ENCODE measurements around the gene PASK.

PASK gene

DNA sequence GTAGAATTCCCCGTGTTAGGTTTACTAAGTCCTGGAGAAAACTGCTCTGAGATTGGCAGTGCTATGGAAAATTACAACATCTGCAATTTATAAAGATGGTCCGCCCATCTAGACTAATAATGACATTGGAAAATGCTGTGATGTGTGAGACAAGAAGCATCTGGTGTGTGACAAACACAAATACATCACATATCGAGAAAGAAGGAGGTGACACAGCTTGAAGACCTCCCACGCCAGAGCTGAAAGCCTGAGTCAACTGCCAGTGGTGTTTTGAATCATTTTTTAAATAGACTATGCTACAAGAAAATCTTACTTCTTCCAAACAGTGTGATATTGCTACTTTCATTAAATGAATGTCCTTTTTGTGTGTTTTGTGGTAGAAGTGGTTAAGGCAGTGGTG is 30.6 kb upstream of the PASK start:
- no peak for DNase-seq

DNA sequence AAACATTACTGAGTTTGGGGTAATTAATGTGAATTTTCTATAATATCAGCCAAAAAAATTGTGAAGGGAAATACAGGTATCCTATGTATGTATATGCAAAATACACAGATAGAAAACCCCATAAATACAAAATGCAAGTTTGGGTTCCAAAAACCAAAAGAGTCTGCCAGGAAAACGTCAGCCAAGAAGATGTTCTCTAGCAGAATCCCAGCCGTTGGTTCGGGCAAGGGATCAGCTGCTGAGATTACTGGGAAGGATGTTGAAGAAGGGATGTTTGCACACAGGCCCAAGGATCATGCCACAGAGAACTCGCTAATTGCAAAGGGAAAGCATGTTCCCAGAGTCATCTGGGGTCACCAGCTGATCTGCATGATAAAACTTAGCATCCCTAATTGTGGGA is 29.7 kb upstream of the PASK start:
- DNase-seq, result no peak

DNA sequence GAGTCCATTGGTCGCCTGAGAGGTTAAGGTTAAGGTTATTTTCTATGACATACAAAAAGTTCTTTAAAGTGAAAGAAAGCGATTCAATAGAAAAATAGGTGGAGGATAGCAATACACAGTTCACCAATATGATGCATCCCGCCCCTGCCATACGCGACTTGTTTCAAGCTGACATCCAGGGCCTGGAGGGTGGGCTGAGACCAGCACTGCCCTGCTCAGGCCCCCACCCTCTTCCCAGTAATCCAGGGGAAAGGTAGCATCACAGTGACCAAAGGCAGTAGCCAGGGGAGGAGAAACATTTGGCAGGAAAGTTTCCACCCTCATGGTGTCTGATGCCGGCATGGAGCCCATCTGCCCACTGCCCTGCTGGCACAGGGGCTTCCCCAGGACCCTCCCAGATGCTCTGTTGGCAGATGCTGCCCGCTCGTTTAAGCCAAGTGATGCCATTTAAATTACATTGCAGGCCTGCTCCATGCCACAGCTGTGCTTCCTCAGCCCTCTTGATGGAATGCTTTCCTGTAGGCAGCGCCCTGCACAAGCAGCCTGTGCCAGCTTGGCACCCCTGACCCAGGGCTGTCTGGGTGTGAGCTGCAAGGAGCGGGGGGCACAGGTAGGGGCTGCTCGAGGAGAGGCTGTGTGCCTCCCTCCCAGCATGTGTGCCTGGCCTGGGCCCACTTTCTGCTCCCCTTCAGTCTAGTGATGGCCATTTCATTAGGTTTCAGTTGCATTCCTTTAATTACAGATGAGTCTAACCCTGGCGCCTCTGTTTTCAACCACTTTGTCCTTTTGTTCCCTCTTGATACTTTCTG is 28.5 kb upstream of the PASK start:
- no peak for DNase-seq

DNA sequence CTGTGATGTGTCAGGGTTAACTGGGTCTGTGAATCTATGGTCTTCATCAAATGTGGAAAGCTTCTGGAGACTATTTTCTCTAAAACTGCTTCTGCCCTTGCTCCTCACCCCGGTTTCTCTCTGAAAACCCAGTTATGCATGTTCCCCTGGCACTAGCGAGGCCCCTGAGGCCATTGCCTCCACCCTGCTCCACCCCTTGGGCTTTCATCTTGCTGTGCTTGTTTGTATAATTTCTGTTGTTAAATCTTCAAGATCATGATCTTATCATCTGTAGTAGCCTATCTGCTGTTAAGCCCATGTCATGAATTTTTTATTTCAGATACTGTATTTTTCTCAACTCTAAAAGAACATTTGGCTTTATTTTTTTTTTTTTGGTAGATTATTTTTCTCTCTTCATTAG is 24.3 kb upstream of the PASK start:
- DNase-seq, result no peak

DNA sequence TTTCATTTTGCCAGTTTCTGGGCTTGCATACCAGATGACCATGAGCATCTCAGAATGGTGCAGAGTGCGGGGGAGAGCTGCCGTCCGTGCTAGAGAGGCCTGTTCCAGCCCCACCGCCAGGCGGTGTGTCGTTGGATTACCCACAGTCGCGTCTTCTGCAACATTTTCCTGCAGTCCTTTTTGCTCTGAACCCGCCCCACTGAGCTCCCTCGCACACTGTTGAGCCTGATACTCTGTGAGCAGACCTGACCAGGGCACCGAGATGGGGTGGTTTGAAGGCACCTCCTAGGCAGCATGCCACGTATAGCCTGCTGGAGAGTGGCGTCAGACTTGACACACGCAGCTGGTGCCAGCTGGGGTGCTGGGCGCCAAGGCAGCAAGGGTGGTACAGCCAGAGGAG is 19.1 kb upstream of the PASK start:
- DNase-seq, result no peak

DNA sequence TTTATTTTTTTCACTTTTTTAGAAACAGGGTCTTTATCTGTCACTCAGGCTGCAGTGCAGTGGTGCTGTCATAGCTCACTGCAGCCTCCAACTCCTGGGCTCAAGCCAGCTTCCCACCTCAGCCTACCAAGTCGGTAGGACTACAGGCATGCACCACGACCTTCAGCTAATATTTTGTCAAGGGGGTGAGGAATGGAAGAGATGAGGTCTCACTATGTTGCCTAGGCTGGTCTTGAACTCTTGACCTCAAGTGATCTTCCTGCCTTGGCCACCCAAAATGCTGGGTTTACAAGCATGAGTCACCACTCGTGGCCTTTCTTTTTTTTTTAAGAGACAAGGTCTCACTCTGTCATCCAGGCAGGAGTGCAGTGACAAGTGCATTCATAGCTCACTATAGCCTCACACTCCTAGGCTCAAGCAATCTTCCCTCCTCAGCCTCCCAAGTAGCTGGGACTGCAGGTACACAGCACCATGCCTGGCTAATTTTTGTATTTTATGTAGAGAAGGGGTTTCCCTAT is 14.4 kb upstream of the PASK start:
- DNase-seq, result no peak

DNA sequence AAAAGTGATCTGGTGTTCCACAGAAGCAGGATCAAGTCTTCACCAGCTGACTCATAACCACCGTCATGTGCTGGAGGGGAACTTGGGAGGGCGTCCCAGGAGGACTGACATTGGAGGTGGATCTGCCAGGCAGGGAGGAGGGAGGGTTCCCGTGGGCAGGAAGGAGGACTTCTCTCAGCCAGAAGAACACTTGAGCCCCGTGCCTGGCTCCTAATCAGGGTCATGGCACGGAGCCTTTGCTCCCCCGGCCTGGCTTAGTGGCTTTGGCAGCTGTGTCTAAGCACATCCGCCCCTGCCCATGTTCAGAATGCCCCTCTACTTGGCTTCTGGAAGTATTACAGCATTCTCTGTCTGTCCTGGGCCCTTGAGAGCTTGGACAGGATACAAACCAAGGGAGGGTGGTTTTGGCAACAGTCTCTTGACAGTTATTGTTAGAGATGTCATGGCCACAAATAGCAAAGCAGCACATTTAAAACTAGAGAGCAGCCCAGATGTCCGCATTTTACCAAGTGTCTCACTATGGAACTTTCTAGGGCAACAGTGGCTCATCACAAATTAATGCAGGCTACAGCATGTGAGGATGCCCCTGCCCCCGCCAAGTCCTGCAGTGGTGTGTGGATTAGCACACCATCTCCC is 12.5 kb upstream of the PASK start:
- DNase-seq, result no peak

DNA sequence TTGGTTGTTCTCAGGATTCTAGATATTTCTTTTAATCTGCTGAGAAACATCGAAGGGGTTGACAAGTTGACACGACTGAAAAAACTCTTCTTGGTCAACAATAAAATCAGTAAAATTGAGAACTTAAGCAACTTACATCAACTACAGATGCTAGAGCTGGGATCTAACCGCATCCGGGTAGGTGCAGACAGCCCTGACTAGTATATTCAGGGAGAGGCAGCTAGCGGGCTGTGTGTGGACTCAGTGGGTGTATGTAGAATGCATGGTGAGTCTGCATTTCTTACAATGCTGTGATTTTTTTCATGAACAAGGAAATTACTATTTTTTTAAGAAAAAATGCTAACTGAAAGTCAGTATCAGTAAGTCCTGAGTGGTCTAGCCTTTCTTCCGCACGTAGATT is 11.0 kb upstream of the PASK start:
- no peak for DNase-seq

DNA sequence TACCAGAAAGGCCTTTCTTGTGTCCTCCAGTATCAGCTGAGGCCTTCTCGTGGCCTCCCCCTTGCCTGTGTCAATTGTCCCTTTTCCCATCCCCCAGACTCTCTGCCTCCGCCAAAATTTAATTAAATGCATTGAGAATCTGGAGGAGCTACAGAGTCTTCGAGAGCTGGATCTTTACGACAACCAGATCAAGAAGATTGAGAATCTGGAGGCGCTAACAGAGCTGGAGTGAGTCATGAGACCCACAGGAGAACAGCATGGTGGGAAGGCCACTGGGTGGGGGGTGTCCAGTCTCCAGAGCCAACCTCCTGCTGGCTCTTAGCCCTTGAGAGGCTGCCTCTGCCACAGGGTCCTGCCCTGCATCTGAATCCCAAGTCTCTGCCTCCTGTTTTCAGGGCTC is 9.8 kb upstream of the PASK start:
- no peak for DNase-seq

DNA sequence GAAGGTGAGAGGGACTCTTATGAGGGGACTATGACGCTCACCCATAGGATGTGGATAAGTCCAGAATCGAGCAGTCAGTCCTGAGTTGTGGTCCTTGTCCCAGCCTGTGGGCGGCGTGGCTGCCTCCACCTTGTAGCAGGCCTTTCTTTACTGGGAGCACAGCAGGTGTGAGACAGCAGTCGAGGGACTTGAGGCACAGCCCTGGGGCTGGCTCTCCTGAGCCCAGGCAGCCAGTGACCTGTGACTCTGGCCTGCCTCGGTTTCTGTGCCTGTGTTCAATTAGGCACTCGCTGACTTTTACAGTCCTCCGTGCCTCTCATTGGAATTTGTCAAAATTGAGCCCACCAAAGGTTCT is 9.3 kb upstream of the PASK start:
- no peak for DNase-seq

DNA sequence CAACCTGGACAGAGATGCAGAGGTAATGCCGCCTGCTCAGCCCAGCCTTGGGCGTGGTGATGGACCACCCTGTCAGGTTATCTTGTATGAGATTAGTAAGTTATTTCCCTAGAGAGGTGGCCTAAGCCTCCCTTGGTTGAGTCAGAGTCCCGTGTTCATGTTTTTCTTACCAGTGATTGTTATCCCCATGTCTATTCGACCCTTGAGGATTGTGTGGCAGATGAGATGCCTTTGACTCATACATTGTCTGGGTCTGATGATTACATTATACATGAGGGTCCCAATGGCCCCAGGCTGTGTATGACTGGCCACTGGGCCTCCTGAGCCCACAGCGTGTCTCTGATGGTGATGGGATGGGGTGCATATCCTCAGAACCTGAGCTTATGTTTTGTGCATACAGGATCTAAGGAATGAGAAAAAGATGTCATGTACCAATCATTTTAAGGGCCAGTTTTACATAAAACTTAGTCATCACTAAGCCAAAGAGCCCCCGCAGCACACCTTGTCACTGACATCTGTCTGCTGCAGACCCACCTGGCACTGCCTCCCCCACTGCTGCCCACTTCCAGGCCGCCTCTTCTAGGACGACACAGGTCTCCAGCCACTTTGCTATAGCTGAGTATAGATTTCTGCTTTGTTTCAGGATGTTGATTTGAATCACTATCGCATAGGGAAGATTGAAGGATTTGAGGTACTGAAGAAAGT is 8.7 kb upstream of the PASK start:
- no peak for DNase-seq

DNA sequence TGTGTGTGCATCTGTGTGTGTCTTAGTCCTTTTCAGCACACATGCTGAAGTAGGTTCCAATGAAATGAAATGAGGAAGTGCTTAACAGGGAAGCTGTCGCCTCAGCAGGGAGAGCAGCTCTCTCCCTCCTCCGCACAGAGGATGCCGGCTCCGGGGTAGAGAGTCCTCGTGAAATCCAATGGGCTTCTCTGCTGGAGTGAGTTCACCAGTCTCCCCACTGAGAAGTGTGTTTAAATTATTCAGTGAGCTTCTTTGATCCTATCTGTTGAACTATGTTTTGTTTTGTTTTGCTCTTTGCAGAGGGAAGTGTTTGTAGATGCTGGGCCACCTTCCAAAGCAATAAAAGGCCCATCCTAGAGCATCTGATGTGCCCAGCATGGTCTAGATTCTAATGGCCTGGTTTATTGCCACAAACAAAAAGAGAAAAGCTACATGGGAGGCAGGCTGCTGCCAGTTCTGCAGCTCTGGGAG is 7.7 kb upstream of the PASK start:
- peak; percentile 39 for DNase-seq

DNA sequence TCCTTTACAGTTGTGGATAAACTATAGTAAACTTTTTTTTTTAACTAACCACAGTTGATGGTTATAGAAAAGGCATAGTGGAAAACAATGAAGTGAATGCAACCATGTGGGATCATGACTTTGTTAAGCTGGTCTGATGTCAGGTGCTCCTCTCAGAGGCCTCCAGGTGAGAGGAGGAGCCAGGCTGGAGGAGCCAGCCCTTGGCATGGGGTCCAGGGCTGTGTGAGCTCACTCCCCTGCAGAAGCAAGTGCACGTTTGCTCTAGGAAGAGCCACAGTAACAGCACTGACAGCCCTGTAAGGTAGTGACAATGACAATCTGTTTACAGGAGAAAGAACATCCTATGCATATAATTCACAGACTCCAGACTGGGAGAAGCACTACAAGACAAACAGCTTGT is 6.7 kb upstream of the PASK start:
- no peak for DNase-seq

DNA sequence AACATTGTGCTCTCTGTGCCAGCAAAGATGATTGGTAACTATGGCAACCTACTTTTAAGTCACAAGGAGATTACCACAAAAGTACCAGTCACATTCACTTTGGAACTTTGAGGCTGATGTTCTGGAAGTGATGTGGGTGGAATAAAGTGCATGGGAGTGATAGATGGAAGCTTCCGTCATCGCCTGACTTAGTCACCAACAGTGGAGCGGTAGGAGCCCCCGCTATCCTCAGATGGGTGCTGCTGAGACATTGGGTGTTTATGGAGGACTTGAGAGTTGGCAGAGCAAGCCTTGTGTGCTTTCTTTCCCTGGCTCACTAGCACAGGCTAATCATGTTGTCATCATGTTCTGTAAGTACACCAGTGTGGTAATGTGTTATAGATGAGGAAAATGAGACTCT is 5.6 kb upstream of the PASK start:
- DNase-seq, result no peak

DNA sequence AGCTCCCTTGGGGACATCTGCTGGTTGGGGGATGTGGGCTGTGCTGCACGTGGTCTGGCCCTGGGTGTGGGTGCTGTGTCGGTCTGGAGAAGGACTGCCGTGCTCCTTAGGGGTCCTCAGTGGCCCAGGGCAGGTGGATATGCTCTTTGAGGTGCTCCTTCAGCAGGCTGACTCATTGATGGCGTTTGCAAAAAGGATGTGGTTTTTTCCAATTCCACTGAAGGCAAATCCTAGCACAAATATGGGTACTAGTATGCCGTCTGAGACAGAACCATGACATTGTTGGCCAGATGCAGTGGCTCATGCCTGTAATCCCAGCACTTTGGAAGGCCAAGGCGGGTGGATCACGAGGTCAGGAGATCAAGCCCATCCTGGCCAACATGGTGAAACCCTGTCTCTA is 4.3 kb upstream of the PASK start:
- no peak for DNase-seq

DNA sequence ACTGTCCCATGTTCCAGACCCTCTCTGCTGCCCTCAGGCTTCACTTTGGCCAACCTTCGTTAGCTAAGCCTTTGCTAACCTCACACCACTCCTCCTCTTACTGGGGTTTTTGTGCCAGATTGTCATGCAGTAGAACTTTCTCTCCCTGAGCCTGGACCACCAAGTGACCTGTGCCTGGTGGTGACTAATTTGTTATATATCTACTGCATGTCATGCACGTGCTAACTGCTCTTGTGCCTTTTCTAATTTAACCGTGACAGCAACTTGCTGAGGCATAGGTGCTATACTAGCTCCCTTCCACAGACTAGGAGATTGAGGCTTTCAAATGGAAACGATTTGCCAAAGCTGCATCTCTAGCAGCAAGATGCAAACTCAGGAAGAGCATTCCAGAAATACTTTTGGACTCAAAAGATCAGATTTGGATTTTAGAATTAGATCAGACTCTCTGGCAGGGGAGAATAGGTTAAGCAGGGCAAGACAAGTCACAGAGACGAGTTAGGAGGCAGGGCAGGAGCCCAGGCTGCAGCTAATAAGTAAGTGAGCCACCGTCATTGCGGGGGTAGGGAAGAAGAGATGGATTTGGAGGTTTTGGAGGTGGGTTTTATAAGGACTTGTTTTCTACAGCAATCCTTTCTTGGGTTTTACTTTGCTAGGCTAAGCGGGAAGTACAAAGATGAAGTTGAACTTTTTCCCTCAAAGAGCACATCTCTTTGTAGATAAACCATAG is 2.8 kb upstream of the PASK start:
- no peak for DNase-seq

DNA sequence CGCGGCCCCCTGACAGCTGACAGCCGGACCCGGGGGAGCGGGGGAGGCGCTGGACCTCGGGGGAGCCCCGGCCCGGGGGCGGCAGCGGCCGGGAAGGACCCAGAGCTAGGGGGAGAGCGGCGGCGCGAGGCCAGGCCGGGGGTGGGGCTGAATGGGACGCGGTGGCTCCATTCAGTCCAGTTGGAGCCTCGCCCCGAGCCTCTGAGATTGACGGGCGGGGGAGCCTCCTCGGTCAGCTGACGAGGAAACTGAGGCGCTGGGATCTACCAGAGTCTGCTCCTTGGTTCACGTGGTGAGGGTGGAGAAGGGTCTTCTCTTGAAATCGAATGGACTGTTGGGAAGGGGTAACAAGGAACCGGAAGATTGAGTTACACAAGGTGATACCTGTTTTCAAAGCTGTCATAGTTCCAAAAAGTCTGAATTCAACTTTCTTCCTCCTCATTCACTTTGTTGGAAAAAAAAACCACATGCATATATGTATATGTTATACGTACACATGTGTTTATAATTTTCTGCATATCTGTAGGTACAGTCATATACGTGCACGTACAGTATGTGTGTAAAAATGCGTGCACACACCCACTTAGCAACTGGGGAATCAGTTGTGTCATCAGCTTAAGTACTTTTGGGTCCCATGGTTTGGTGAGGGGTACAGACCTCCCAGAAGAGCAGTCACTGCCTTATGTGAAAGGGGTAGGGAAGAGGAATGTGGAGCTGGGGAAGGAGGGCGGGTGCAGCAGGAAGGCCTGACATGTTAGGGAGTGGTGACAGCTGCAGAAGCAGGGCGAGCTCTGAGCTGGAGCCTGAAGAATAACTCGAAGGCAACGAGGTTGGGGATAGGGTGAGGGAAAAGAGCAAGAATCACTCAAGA is 1.6 kb upstream of the PASK start:
- peak; percentile 28 for DNase-seq

DNA sequence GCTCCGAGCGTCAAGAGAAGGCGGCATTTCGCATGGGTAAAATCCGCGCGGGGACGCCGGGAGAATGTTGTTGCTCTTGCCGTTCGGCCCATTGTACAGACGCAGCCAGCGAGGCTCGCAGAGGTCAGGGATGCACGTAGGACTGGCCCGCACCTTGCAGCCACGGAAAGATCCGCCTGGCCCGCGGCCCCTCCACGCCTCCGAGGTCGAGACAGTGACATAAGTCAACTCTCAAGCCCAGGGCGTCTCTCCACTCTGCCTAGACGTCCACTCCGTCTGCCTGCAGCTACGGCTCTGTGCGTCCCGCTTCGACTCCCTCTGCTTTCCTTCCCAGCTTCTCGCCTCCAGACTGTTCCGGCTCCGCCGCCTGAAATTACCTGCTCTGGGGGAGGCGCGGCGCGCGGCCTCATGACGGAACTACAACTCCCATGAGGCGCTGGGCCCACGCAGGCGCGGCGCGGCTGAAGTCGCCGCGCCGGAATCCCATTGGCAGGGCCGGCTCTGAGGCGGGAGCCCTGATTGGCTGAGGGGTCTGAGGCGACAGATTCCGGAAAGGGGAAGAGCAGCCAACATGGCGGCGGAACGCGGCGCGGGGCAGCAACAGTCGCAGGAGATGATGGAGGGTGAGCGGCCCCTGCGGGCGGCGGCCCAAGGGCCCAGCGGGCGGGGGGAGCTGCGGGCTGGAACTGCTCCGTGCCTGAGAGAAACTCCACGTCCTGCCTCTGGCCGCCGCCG is 820 bp upstream of the PASK start, which contains the start of gene PPP1R7:
PPP1R7 (plus strand) TSS at position 543 of the 735 bp plus-strand sequence; CDS start at position 572, 29 bp downstream.
- DNase-seq, result peak; percentile 97

DNA sequence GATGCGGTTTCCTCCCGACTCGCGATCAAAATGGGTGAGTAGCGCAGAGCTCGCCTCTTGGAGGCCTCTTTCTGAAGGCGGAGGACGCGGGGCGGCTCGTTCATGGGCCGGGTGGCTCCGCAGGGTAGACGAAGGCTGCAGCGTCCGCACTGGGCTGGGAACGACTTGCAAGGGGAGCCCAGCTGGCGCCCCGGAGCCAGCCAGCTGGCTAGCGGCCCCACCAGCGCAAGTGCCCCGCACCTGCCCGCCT is 328 bp upstream of the PASK start:
- no peak for DNase-seq

DNA sequence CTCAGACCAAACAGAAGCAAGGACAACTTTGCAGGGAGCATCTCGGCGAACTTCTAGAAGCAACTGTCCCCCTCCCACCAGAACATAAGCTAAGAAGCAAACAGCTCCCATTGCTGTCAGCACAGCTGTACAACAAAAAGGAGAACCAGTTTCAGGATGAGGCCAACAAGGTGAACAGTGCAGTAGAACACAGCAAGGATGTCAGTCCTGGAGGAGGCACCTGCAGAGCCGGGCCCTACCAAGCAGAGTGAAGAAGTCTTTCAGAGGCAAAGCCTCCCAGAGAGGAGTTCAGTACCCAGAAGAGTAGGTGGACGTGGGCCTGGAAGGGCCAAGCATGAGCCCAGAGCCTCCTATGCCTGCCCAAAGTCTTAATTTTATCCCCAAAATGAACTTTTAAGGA is 1.0 kb downstream of the PASK start:
- peak; percentile 8 for DNase-seq

DNA sequence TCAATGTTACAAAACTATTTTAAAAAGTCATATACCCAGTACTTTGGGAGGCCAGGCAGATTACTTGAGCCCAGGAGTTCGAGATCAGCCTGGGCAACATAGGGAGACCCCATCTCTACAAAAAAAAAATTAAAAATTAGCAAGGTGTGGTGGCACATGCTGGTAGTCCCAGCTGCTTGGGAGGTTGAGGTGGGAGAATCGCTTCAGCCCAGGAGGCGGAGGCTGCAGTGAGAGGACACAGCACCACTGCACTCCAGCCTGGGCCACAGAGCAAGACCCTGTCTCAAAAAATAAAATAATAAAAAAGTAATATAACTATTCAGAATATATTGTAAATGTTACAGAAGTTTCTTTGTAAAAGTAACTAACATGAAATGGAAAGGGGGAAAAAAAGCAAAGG is 1.9 kb downstream of the PASK start:
- no peak for DNase-seq

DNA sequence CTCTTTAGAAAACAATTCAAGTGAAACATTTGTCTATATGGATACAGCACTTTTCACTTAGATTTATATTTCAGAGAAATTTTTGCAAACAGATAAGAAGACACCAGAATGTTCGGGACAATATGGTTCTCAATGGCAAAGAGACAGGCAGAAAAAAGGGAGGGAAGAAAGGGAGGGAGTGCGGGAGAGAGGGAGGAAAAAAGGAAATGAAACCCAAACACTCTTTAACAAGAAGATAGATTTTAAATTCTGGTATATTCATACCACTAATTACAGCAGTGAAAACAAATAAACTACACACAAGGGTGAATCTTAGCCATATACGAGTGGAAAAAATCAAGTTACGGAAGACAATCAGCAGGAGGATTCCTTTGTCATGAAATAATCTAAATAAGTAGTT is 3.0 kb downstream of the PASK start:
- no peak for DNase-seq
